Endodermal cell (in vitro differentiated cells): ENCODE results near the gene HGFAC. TPM values are rescaled to one million over a fixed set of nuclear protein-coding genes. Genes with fewer than 3 reads are reported as not detected.
A peak's percentile ranks its signal among the peaks of the same experiment; 100 is the strongest.

Experiments
- DNase-seq: peaks from one replicate; pipeline ENCODE4 v3.0.0-alpha.2; 2017
- H3K27ac ChIP-seq: 2 replicates; pipeline ENCODE4 v1.5.1; 2013; ENCODE audit warnings: mild to moderate bottlenecking, low read depth, low read length, moderate library complexity
- H3K27me3 ChIP-seq: 2 replicates; pipeline ENCODE4 v1.6.1; 2013; ENCODE audit warnings: mild to moderate bottlenecking, low read length, moderate library complexity; ENCODE audit not compliant: insufficient read depth, control insufficient read depth, poor library complexity, severe bottlenecking
- H3K36me3 ChIP-seq: 2 replicates; pipeline ENCODE4 v1.7.0; 2013; ENCODE audit warnings: mild to moderate bottlenecking, low read length, moderate library complexity; ENCODE audit not compliant: control insufficient read depth, insufficient read depth
- H3K4me1 ChIP-seq: one replicate; pipeline ENCODE4 v1.7.0; 2013; ENCODE audit warnings: low read length; ENCODE audit not compliant: control insufficient read depth, insufficient read depth
- H3K4me3 ChIP-seq: 2 replicates; pipeline ENCODE4 v1.5.1; 2013; ENCODE audit warnings: mild to moderate bottlenecking, low read length, moderate library complexity
- H3K9ac ChIP-seq: 2 replicates; pipeline ENCODE4 v1.6.1; 2013; ENCODE audit warnings: mild to moderate bottlenecking, low read length, moderate library complexity; ENCODE audit not compliant: poor library complexity, severe bottlenecking; ENCODE audit errors: extremely low read depth
- H3K9me3 ChIP-seq: 2 replicates; pipeline ENCODE4 v1.6.1; 2013; ENCODE audit warnings: mild to moderate bottlenecking, low read length, moderate library complexity; ENCODE audit not compliant: control insufficient read depth
- H3K27ac Mint-ChIP-seq: 2 replicates; pipeline ENCODE4 v1.8.0; 2020; ENCODE audit warnings: mixed read lengths
- H3K27me3 Mint-ChIP-seq: 2 replicates; pipeline ENCODE4 v1.8.0; 2021; ENCODE audit warnings: mild to moderate bottlenecking, mixed read lengths; ENCODE audit not compliant: insufficient read depth
- H3K36me3 Mint-ChIP-seq: 2 replicates; pipeline ENCODE4 v1.8.0; 2020; ENCODE audit warnings: low read depth, mixed read lengths
- H3K4me1 Mint-ChIP-seq: 2 replicates; pipeline ENCODE4 v1.8.0; 2020; ENCODE audit warnings: mixed read lengths
- H3K4me3 Mint-ChIP-seq: 2 replicates; pipeline ENCODE4 v1.8.0; 2020; ENCODE audit warnings: mild to moderate bottlenecking, moderate library complexity, mixed read lengths
- H3K9me3 Mint-ChIP-seq: 2 replicates; pipeline ENCODE4 v1.8.0; 2020; ENCODE audit warnings: mild to moderate bottlenecking, mixed read lengths
- WGBS, 2 experiments: methylation state at CpG; one replicate each; pipeline versions ENCODE4 v1.1.5 to v1.1.7; 2013; ENCODE audit warnings: missing lambda C conversion rate in 2 of 2, mixed read lengths in 1 of 2; ENCODE audit not compliant: insufficient coverage in 1 of 2, insufficient read length in 1 of 2; 5-methylcytosine and 5-hydroxymethylcytosine counted together
- total RNA-seq, 2 donors: library from RNA; stranded (reverse); fragmentation: NEBNext Ultra II Directional in 1 of 2; extraction: Animal tissue kit (Norgen Biotek cat#: 25700) in 1 of 2; gene quantifications; 2 replicates in 1 of 2; 3 replicates in 1 of 2; pipeline ENCODE4 v1.2.1, GENCODE V29; 2021
- TF ChIP-seq, protein P1 (sequence below): fragments of 200-600 bp; sonication (generic); conservative IDR thresholded peaks from 2 replicates; pipeline ENCODE4 v1.5.0; 2021; ENCODE audit warnings: antibody characterized with exemption, mild to moderate bottlenecking

Gene HGFAC
- total RNA-seq, 2 donors from 2014 or later, result 0.46 TPM; not detected in 1

- TF ChIP-seq, protein P1, sequence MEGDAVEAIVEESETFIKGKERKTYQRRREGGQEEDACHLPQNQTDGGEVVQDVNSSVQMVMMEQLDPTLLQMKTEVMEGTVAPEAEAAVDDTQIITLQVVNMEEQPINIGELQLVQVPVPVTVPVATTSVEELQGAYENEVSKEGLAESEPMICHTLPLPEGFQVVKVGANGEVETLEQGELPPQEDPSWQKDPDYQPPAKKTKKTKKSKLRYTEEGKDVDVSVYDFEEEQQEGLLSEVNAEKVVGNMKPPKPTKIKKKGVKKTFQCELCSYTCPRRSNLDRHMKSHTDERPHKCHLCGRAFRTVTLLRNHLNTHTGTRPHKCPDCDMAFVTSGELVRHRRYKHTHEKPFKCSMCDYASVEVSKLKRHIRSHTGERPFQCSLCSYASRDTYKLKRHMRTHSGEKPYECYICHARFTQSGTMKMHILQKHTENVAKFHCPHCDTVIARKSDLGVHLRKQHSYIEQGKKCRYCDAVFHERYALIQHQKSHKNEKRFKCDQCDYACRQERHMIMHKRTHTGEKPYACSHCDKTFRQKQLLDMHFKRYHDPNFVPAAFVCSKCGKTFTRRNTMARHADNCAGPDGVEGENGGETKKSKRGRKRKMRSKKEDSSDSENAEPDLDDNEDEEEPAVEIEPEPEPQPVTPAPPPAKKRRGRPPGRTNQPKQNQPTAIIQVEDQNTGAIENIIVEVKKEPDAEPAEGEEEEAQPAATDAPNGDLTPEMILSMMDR, result no peak
- Histone ChIP-seq H3K9ac (no peak overlapping the region), H3K27me3 (no peaks in the 10 kb centered on the region), H3K27ac (no peak overlapping the region), H3K4me1 (no peaks in the 10 kb centered on the region), H3K4me3 (no peak overlapping the region), H3K9me3 (no peaks in the 10 kb centered on the region), H3K36me3 (no peaks in the 10 kb centered on the region)
- DNase-seq, result no peak
- Mint-ChIP-seq H3K4me1 (no peaks in the 10 kb centered on the region), H3K27me3 (no peaks in the 10 kb centered on the region), H3K36me3 (no peaks in the 10 kb centered on the region), H3K4me3 (no peak overlapping the region), H3K27ac (no peak overlapping the region), H3K9me3 (no peaks in the 10 kb centered on the region)
- 91 to 95% methylated on average over 10 to 15 of the region's 15 CpGs for WGBS, 2 experiments
These were observed 728 bp upstream of the HGFAC start for GRCh38 chr4:3440979-3441500.

GRCh38 chr4:3442460-3442958, 741 bp downstream of the HGFAC start:
- Mint-ChIP-seq H3K36me3 (no peaks in the 10 kb centered on the region), H3K27ac (no peak overlapping the region), H3K4me3 (no peak overlapping the region), H3K27me3 (no peaks in the 10 kb centered on the region), H3K9me3 (no peaks in the 10 kb centered on the region), H3K4me1 (no peaks in the 10 kb centered on the region)
- Histone ChIP-seq H3K9me3 (no peaks in the 10 kb centered on the region), H3K4me1 (no peaks in the 10 kb centered on the region), H3K27me3 (no peaks in the 10 kb centered on the region), H3K36me3 (no peaks in the 10 kb centered on the region), H3K4me3 (no peak overlapping the region), H3K27ac (no peak overlapping the region), H3K9ac (no peak overlapping the region)
- TF ChIP-seq, protein P1, result no peak
- 87 to 88% methylated on average over 8 to 14 of the region's 14 CpGs for WGBS, 2 experiments
- DNase-seq, result peak; percentile 74

DNA sequence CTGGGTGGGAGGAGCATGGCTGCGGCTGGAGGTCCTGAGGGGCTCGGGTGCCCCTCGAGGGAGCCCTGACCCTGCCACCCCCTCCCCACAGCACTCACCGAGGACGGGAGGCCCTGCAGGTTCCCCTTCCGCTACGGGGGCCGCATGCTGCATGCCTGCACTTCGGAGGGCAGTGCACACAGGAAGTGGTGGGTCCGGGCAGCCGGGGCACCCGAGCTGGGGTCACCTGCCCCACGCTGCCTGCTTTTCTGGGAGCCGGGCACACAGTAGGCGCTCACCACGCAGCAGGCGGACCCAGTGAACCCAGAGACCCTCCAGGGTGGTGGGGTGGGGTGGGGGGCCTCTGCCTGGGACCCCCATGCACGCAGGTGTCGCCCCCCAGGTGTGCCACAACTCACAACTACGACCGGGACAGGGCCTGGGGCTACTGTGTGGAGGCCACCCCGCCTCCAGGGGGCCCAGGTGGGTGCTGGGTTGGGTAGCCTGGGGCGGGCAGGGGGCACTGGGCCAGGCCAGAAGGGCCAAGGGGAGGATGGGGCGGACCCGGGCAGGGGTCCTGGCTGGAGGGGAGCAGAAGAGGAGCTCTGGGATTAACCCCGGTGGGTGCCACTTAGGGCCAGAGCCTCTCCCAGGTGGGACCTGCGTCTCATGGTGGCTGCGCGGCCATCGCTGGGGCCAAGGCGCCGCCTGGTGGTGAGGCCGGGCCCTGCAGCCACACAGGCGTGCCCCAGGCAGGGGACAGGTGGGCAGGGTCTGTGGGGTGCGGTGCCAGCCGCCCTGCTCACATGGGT, 1.4 kb downstream of the HGFAC start:
- H3K27me3 Mint-ChIP-seq, result no peaks in the 10 kb centered on the region
- 71 to 92% methylated on average over 9 to 36 of the region's 36 CpGs for WGBS, 2 experiments
- Histone ChIP-seq H3K36me3 (no peaks in the 10 kb centered on the region), H3K4me3 (no peak overlapping the region), H3K9me3 (no peaks in the 10 kb centered on the region), H3K27ac (no peak overlapping the region), H3K27me3 (no peaks in the 10 kb centered on the region), H3K9ac (no peak overlapping the region), H3K4me1 (no peaks in the 10 kb centered on the region)
- H3K27ac Mint-ChIP-seq, result no peak overlapping the region
- H3K4me1 Mint-ChIP-seq, result no peaks in the 10 kb centered on the region
- no peaks in the 10 kb centered on the region for H3K9me3 Mint-ChIP-seq
- TF ChIP-seq, protein P1, result peak; percentile 99
- H3K36me3 Mint-ChIP-seq, result no peaks in the 10 kb centered on the region
- DNase-seq, result peak; percentile 90
- H3K4me3 Mint-ChIP-seq, result no peak overlapping the region
